ENCODE results near the gene ACSM3.
"Not testable (repeated sequence)": the region's sequence is repeated elsewhere in the genome, so short reads cannot be mapped to it uniquely, and the experiment has no call there.

DNA sequence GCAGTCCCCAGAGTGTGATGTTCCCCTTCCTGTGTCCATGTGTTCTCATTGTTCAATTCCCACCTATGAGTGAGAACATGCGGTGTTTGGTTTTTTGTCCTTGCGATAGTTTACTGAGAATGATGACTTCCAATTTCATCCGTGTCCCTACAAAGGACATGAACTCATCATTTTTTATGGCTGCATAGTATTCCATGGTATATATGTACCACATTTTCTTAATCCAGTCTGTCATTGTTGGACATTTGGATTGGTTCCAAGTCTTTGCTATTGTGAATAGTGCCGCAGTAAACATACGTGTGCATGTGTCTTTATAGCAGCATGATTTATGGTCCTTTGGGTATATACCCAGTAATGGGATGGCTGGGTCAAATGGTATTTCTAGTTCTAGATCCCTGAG, 8.0 kb upstream of the ACSM3 start:
- not testable (repeated sequence) for TF ChIP-seq POLR2A (IDR thresholded peaks at IDR 0.05; ENCODE audit: low read length); GATA1 (IDR thresholded peaks at IDR 0.05; ENCODE audit: low read depth, low read length)
